NCI-H1694 (cell line): ENCODE results near the gene GALK2.
"Not testable (repeated sequence)": the region's sequence is repeated elsewhere in the genome, so short reads cannot be mapped to it uniquely, and the experiment has no call there.

Experiments used
- DNase-seq: peaks from one replicate; lab custom pipeline; 2025; lab: John Stamatoyannopoulos, UW

Gene GALK2

DNA sequence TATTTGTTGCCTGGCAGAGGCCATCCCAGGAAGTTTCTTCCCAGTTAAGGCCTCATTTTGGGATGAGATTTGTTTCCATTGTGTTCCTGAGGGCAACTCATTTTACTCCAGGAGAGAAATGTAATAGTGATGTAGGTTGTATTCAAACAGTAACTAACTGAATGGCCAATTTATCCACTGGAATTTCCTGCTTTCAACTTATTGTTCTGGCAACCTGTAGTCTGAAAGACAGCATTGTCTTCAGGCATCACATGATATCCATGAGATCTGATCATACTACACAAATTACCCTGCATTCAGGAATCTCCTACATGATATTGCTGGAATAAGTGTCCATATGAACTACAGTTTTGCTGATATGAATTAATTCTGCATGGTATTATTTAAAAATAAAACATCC, 173.5 kb downstream of the GALK2 start:
- DNase-seq, result no peak

DNA sequence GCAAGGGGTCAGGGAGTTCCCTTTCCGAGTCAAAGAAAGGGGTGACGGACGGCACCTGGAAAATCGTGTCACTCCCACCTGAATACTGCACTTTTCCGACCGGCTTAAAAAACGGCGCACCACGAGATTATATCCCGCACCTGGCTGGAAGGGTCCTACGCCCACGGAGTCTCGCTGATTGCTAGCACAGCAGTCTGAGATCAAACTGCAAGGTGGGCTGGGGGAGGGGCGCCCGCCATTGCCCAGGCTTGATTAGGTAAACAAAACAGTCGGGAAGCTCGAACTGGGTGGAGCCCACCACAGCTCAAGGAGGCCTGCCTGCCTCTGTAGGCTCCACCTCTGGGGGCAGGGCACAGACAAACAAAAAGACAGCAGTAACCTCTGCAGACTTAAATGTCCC, 184.4 kb downstream of the GALK2 start:
- not testable (repeated sequence) for DNase-seq

DNA sequence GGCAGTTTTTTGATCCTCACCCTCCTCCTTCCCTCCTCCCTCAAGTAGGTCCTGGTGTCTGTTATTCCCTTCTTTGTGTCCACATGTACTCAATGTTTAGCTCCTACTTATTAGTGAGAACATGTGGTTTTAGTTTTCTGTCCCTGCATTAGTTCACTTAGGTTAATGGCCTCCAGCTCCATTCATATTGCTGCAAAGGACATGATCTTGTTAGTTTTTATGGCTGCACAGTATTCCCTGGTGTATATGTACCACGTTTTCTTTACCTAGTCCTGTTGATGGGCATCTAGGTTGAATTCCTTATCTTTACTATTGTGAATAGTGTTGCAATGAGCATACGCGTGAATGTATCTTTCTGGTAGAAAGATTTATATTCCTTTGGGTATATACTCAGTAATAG, 191.3 kb downstream of the GALK2 start:
- DNase-seq, result no peak

DNA sequence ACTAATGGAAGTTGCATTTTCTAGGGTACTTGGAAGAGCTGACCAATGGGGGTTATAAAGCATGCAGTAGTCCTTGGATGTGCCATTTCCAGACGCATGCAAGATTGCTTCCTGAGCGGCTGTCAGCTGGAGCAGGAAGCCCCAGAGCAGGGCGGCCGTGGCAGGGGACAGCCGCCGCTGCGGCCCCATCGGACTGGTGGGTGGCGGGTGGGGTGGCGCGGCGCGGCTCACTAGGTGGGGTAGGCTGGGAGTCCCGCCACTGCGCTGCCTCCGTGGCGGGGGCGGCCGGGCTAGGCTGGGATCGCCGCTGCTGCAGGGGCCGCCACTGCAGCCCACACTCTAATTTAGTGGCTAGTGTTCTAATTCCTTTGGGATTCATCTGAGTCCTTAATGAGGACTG, 196.4 kb downstream of the GALK2 start:
- no peak for DNase-seq

DNA sequence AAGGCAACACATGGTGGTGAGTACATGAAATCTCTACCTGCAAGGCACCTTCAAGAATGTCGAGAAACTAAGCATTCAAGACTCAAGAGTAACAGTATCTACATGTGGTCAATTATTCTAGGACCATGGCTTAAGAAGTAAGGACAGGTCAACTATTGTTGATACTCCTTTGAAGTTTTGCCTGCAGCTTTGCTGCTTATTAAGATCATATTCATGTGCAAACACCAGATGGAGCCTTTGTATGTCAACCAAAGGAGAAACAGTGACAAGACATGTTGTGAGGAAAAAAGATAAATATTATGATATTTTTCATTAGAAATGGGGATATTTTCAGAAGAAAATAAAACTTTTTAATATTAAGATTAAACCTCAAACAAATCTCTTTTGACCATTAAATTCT, 200.7 kb downstream of the GALK2 start:
- no peak for DNase-seq

DNA sequence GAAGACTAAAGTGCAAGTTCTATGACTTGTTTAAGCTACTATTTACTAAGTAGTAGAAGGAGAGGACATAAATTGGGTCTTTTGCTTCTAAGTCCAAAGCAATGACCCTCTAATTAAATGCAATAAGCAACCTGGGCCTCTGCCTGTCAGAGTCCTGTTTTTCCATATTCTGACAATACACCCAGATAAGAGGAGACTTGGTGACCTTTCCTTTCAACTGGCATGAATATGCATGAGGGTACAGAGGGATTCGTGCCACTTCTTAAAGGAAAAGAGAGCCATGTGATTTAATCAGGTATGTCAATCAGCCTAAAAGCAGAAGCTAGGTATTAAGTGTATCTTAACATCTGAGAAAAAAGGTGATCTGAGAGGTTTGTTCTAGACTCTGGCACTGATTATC, 202.3 kb downstream of the GALK2 start:
- DNase-seq, result no peak

DNA sequence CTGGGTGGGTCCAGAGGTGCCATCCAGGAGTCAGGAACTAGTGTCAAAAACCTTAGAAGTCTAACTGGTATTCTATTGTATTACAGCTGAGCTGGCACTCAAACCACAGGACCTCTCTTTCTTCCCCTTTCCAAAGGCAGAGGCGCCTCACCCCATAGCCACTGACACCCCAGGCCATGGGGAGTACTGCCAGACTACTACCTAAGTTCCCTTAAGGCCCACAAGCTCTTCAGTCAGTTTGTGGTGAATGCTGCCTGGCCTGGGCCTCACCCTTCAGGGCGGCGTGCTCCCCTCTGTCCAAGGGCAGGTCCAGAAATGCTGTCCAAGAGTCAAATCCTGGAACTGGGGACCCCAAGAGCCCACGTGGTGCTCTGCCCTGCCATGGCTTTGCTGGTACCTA, 209.9 kb downstream of the GALK2 start:
- DNase-seq, result no peak

DNA sequence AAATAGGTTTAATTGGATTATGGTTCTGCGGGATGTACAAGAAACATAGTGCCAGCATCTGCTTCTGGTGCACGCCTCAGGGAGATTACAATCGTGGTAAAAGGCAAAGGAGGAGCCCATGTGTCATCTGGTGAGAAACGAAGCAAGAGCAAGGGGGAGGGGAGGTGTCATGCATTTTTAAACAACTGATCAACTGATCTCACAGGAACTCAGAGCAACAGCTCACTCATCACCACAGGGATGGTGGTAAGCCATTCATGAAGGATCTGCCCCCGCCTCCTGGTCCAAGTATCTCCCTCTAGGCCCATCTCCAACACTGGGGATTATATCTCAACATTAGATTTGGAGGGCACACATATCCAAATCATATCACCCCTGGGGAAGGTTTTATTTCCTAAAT, 210.9 kb downstream of the GALK2 start:
- DNase-seq, result no peak
